ENCODE results near the gene RGS3.

DNA sequence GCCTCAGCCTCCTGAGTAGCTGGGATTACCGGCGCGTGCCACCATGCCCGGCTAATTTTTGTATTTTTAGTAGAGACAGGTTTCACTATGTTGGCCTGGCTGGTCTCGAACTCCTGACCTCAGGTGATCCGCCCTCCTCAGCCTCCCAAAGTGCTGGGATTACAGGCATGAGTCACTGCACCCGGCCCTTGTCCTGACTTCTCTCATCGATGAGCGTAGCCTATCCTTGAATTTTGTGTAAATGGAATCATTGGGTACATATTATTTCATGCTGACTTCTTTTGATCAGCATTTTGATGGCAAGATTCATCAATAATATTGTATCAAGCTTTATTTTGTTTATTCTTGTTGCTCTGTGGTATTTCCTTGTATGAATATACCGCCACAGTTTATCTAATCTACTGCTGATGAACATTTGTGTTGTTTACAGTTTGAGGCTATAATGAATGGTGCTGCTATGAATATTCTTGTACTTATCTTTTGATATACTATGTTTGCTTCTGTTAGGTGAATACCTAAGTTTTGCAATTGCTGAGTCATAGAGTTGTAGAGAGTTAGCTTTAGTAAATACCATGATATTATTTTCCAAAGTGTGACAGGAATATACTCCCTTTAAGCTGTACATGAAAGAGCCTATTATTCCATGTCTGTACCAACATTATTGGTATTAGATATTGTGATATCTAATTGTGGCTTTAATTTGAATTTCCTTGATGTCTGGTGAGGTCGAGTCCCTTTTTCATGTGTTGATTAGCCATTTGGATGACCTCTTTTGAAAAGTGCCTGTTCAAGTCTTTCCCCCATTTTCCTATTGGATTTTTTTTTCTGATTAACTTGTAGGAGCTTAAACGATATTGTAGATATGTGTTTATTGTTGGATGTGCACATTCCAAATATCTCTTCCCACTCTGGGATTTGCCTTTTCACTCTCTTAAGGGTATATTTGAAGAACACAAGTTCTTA is 107.5 kb downstream of the RGS3 start:
- TF ChIP-seq ARNTL (CRISPR knock-in tag; IDR thresholded peaks at IDR 0.05; ENCODE audit: borderline replicate concordance, low read depth) = no peak
- TF ChIP-seq ZFP30 (CRISPR knock-in tag; IDR thresholded peaks at IDR 0.05) = no peak
- TF ChIP-seq ZNF8 (CRISPR knock-in tag; IDR thresholded peaks at IDR 0.05) = no peak
- TF ChIP-seq, protein P1, sequence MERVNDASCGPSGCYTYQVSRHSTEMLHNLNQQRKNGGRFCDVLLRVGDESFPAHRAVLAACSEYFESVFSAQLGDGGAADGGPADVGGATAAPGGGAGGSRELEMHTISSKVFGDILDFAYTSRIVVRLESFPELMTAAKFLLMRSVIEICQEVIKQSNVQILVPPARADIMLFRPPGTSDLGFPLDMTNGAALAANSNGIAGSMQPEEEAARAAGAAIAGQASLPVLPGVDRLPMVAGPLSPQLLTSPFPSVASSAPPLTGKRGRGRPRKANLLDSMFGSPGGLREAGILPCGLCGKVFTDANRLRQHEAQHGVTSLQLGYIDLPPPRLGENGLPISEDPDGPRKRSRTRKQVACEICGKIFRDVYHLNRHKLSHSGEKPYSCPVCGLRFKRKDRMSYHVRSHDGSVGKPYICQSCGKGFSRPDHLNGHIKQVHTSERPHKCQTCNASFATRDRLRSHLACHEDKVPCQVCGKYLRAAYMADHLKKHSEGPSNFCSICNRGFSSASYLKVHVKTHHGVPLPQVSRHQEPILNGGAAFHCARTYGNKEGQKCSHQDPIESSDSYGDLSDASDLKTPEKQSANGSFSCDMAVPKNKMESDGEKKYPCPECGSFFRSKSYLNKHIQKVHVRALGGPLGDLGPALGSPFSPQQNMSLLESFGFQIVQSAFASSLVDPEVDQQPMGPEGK (CRISPR knock-in tag; IDR thresholded peaks at IDR 0.05; ENCODE audit: borderline replicate concordance) = no peak
- TF ChIP-seq ESRRG (CRISPR knock-in tag; IDR thresholded peaks at IDR 0.05) = no peak
- TF ChIP-seq ZNF565 (CRISPR knock-in tag; conservative IDR thresholded peaks at IDR 0.05; ENCODE audit: low read depth) = no peak
- no peak for TF ChIP-seq OSR1 (CRISPR knock-in tag; IDR thresholded peaks at IDR 0.05)
- no peak for TF ChIP-seq ZFP3 (CRISPR knock-in tag; IDR thresholded peaks at IDR 0.05)
- TF ChIP-seq TOX (CRISPR knock-in tag; IDR thresholded peaks at IDR 0.05; ENCODE audit: borderline replicate concordance) = no peak
- TF ChIP-seq, protein P2, sequence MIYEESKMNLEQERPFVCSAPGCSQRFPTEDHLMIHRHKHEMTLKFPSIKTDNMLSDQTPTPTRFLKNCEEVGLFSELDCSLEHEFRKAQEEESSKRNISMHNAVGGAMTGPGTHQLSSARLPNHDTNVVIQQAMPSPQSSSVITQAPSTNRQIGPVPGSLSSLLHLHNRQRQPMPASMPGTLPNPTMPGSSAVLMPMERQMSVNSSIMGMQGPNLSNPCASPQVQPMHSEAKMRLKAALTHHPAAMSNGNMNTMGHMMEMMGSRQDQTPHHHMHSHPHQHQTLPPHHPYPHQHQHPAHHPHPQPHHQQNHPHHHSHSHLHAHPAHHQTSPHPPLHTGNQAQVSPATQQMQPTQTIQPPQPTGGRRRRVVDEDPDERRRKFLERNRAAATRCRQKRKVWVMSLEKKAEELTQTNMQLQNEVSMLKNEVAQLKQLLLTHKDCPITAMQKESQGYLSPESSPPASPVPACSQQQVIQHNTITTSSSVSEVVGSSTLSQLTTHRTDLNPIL (CRISPR knock-in tag; IDR thresholded peaks at IDR 0.05; ENCODE audit: low read depth) = no peak
- TF ChIP-seq CSDC2 (CRISPR knock-in tag; IDR thresholded peaks at IDR 0.05) = no peak
- TF ChIP-seq BACH2 (CRISPR knock-in tag; IDR thresholded peaks at IDR 0.05; ENCODE audit: borderline replicate concordance) = no peak
- TF ChIP-seq ZC3H10 (CRISPR knock-in tag; IDR thresholded peaks at IDR 0.05) = no peak
- no peak for TF ChIP-seq PPARA (CRISPR knock-in tag; IDR thresholded peaks at IDR 0.05; ENCODE audit: borderline replicate concordance)
